Posterior vena cava (tissue), 2 donors: Measurements from ENCODE around the gene FAF1. TPM values are rescaled to one million over a fixed set of nuclear protein-coding genes. Genes with fewer than 3 reads are reported as not detected.
"Not testable (repeated sequence)": the region's sequence is repeated elsewhere in the genome, so short reads cannot be mapped to it uniquely, and the experiment has no call there.

Experiments
- DNase-seq: peaks from one replicate; pipeline ENCODE4 v3.0.0-alpha.2; 2020; ENCODE audit warnings: low spot score
- intact Hi-C, 2 donors: fragments of 100-400 bp; cut with DNase I; formaldehyde crosslinking; loops; one replicate each; pipeline versions ENCODE4 v1.14.1 to v1.14.2; 2022 to 2023
- total RNA-seq, 2 donors: library from RNA; stranded (reverse); fragmentation: NEBNext Ultra II Directional; extraction: Animal tissue kit (Norgen Biotek cat#: 25700); gene quantifications; one replicate each; pipeline ENCODE4 v1.2.1, GENCODE V29; 2021
- donor health status: DM: yes; HTN: yes; CAD: no.
- donor health status: DM: yes; HTN: yes; CAD: no.

FAF1 gene
- total RNA-seq, 2 donors from 2014 or later: 55.3 to 64.2 TPM

- intact Hi-C loops: no loop called here
- no peak for DNase-seq
Observed at GRCh38 chr1:50827546-50827945, 132.5 kb downstream of the FAF1 start.

- DNase-seq, intact Hi-C loops: not testable (repeated sequence)
Observed at GRCh38 chr1:50826792-50827191, 133.3 kb downstream of the FAF1 start.

- DNase-seq: no peak
- intact Hi-C loops: no loop called here
Observed at GRCh38 chr1:50822035-50822776, 137.9 kb downstream of the FAF1 start.

- intact Hi-C loops: no loop called here
- DNase-seq: no peak
Observed at GRCh38 chr1:50820545-50820944, 139.5 kb downstream of the FAF1 start.

GRCh38 chr1:50812346-50812745 is 147.7 kb downstream of the FAF1 start:
- no peak for DNase-seq

GRCh38 chr1:50808296-50808695 is 151.8 kb downstream of the FAF1 start:
- no peak for DNase-seq
- intact Hi-C loops: no loop called here

More at GRCh38 chr1:50812346-50812745, 147.7 kb downstream of the FAF1 start:
- intact Hi-C loops: no loop called here

- DNase-seq: no peak
- intact Hi-C loops: no loop called here
Observed at GRCh38 chr1:50796272-50796671, 163.8 kb downstream of the FAF1 start.

- no peak for DNase-seq
- intact Hi-C loops: no loop called here
Observed at GRCh38 chr1:50793521-50793920, 166.5 kb downstream of the FAF1 start.

GRCh38 chr1:50787266-50787665 is 172.8 kb downstream of the FAF1 start:
- DNase-seq: no peak
- intact Hi-C loops: loop anchor here in 1 of 2 donors (10.0 kb wide), 1 partner anchor 248 kb away; no protein-coding TSS in a partner anchor

- intact Hi-C loops: loop anchor here in 1 of 2 donors (10.0 kb wide), 1 partner anchor 252 kb away; no protein-coding TSS in a partner anchor
- no peak for DNase-seq
Observed at GRCh38 chr1:50783286-50783685, 176.8 kb downstream of the FAF1 start.

- no peak for DNase-seq
- intact Hi-C loops: loop anchor here in 1 of 2 donors (10.0 kb wide), 1 partner anchor 254 kb away; no protein-coding TSS in a partner anchor
Observed at GRCh38 chr1:50780797-50781196, 179.3 kb downstream of the FAF1 start.

GRCh38 chr1:50779801-50780200 is 180.3 kb downstream of the FAF1 start:
- intact Hi-C loops: loop anchor here in 1 of 2 donors (10.0 kb wide), 2 partner anchors 255 to 405 kb away; no protein-coding TSS in a partner anchor
- DNase-seq: no peak

GRCh38 chr1:50775740-50776139 is 184.3 kb downstream of the FAF1 start:
- intact Hi-C loops: loop anchor here in 1 of 2 donors (10.0 kb wide), 1 partner anchor 409 kb away; no protein-coding TSS in a partner anchor
- DNase-seq: no peak

GRCh38 chr1:50774759-50775351 is 185.2 kb downstream of the FAF1 start:
- intact Hi-C loops: loop anchor here in 1 of 2 donors (10.0 kb wide), 1 partner anchor 410 kb away; no protein-coding TSS in a partner anchor
- no peak for DNase-seq

- intact Hi-C loops: no loop called here
- DNase-seq: no peak
Observed at GRCh38 chr1:50766688-50767087, 193.4 kb downstream of the FAF1 start.

- DNase-seq, intact Hi-C loops: not testable (repeated sequence)
Observed at GRCh38 chr1:50756543-50756942, 203.5 kb downstream of the FAF1 start.

- intact Hi-C loops, DNase-seq: not testable (repeated sequence)
Observed at GRCh38 chr1:50754764-50755163, 205.3 kb downstream of the FAF1 start.

- no peak for DNase-seq
- intact Hi-C loops: no loop called here
Observed at GRCh38 chr1:50750021-50750619, 209.9 kb downstream of the FAF1 start.

GRCh38 chr1:50747394-50747793 is 212.7 kb downstream of the FAF1 start:
- no peak for DNase-seq
- intact Hi-C loops: no loop called here

GRCh38 chr1:50742523-50742922 is 217.5 kb downstream of the FAF1 start:
- intact Hi-C loops: no loop called here

More at GRCh38 chr1:50742523-50742922, 217.5 kb downstream of the FAF1 start:
- DNase-seq: no peak
